ENCODE results near the gene TBC1D10B.

GRCh38 chr16:30351001-30351441 is 19.3 kb downstream of the TBC1D10B start:
- TF ChIP-seq POLR2A (IDR thresholded peaks at IDR 0.05) (no peak), EP300 (IDR thresholded peaks at IDR 0.05) (no peak)
- TF ChIP-seq, protein P1, sequence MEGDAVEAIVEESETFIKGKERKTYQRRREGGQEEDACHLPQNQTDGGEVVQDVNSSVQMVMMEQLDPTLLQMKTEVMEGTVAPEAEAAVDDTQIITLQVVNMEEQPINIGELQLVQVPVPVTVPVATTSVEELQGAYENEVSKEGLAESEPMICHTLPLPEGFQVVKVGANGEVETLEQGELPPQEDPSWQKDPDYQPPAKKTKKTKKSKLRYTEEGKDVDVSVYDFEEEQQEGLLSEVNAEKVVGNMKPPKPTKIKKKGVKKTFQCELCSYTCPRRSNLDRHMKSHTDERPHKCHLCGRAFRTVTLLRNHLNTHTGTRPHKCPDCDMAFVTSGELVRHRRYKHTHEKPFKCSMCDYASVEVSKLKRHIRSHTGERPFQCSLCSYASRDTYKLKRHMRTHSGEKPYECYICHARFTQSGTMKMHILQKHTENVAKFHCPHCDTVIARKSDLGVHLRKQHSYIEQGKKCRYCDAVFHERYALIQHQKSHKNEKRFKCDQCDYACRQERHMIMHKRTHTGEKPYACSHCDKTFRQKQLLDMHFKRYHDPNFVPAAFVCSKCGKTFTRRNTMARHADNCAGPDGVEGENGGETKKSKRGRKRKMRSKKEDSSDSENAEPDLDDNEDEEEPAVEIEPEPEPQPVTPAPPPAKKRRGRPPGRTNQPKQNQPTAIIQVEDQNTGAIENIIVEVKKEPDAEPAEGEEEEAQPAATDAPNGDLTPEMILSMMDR (IDR thresholded peaks at IDR 0.05): no peak

Data from ovary (tissue), 3 donors.